NCI-H510A treated with DMSO at 0.1 percent for 48 hours (cell line): Measurements from ENCODE around the gene SACM1L.
"Not testable (repeated sequence)": the region's sequence is repeated elsewhere in the genome, so short reads cannot be mapped to it uniquely, and the experiment has no call there.

ENCODE experiments used
- DNase-seq: peaks from one replicate; lab custom pipeline; 2025; lab: John Stamatoyannopoulos, UW

SACM1L gene

DNA sequence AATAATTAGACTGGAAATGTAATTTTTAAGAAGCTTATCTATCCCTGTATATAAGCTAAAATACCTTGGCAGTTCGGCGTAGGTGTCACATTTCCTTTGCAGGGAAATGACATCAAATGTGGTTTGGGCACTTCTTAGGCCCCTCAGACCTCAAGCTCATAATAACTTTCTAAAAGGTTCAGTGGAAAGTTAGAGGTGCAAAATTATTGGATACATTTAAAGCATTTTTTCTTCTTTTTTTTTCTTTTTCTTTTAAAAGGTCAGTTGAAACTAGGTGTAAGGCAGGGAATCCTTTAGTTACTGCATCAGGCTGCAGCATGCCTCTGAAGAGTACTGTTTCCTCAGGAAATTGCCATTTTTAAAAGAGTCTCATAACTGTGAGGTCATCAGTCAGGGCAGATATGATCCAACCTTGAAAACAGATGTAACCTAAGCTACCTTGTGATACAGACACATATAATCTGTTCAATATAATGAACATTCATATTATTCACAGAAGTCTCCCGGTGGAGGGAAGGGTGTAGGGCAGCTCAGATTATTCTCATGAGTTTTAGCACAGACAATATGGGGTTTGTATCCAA is 4.8 kb downstream of the SACM1L start:
- no peak for DNase-seq

DNA sequence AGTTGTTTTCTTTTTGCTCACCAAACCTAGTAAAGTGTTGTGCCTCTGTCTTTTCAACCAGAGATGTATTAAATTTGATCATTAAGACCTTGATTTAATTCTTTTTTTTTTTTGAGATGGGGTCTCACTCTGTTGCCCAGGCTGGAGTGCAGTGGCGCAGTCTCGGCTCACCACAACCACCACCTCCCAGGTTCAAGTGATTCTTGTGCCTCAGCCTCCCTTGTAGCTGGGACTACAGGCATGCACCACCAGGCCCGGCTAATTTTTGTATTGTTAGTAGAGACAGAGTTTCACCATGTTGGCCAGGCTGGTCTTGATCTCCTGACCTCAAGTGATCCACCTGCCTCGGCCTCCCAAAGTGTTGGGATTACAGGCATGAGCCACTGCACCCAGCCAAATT is 6.0 kb downstream of the SACM1L start:
- not testable (repeated sequence) for DNase-seq

DNA sequence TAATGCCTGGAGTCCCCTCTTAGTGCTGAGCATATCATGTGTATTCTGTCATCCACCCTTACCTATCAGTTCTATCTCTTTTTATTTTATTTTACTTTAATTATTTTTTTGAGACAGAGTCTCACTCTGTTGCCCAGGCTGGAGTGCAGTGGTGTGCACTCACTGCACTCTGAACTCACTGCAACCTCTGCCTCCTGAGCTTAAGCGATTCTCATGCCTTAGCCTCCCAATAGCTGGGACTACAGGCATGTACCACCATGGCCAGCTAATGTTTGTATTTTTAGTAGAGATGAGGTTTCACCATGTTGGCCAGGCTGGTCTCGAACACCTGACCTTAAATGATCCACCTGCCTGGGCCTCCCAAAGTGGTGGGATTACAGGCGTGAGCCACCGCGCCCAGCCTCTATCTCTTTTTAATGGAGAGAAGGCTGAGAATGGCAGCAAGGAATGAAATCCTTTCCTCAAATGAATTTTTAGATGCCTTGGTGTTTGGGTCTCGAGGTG is 11.4 kb downstream of the SACM1L start:
- DNase-seq: no peak

DNA sequence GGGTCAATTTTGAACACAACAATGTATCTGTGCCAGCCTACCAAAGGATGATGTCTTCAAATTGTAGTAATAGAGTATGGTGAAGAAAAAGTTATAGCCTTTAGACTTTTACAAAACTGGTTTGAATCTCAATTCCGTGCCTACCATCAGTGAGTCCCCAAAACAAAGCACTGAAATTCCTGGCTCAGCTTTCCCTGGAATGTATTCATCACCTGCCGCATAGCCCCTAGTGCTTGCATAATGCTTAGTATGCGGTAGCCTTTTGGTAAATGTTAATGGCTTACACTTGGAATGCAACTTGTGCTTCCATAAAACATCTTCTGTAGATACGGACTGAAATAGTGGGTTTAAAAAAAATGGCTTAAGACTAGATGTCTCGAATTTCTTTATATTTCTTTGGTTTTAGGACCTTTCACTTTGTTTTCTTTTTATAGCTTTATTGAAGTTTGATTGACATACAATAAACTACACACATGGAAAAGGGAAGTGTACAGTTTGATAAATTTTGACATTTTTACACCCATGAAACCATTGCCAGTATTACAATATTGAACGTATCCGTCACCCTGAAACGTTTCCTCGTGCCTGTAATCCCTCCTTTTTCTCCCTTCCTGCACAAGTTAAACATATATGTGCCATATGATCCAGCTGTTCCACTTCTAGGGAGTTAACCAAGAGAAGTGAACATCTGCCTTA is 12.1 kb downstream of the SACM1L start:
- no peak for DNase-seq

DNA sequence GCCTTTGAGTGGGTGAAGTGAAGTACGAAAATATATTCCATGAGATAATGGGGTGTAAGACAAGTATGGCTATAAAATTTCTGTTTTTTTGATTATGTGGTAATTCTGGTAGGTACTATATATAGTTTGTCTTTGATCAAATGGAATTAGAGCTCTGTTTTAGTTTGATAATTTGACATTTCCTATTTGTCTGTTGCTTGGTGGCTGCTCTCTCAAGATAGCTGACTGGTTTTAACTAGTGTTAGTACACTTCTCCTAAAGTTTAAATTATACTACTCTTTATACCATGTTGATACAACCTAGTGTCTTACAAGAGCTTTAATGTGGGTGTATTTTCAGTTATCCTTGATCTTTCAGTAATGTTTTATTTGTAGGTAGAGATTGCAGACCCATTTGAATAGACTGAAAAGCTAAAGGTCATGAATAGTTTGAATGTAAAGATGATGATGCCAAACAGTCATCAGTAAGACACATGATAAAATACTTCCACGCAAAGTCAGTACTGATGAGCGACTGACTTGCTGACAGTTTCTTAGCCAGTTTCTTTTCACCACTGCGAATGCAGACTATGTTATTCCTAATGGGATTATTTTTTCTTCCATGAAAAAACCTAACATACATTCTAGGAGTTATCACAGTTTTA is 15.2 kb downstream of the SACM1L start:
- no peak for DNase-seq

DNA sequence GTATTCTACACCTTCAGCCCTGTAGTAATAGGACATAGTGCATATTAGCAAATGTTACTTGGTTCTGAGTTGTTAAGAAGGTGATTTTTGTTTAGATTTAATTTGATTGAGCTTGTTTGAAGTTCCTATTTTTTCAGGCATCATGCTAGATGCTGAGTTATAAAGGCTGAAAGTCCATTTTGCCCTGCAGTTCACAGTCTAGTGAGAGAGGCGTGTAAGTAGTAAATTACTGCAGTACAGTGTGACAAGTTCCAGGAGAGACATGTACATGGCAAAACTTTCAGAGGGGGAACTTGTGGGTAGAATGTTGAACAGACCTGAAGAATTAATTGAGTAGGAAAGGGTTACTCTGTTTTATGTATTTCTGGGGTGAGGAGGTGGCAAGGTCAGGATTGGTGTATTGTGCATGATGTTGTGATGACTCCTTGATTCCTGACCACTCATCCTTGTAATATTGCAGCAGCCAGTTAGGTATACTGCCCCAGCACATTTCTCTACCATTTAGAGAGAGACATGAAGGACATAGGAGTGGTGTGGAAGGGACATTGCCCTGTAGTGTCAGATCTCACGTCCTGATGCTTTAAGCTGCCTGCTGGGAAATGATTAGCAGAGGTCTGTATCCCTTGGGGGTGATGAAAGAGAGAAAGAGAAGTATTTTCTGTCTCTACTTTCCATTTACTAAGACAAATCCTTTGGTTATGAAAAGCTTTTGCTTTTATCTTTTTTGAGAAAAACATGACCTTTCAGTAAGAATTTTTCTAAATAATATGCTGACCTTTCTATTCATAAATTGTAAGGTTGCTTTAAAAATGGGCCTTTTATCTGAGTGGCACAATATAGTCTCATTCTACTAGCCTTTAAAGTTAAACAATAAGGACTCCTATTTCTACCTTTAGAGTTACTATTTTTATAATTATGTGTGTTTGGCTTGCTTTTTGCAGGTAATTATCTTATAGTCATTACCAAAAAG is 16.9 kb downstream of the SACM1L start:
- DNase-seq: no peak

DNA sequence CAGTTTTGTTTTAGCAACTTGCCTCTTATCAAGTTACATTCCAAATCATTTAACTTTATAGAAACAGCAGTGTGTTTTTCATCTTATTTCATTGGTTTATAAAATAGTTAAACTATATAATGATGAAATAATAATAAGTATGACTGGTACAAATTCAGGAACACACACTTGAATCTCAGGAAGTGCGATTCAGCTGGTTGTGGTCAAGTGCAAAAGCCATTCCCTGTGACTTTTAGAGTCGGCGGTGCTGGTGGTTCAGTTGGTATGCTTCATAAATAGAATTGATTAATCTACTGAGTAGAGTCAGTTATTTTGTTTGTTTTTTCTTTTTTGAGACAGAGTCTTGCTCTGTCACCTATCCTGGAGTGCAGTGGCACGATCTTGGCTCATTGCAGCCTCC is 22.7 kb downstream of the SACM1L start:
- no peak for DNase-seq

DNA sequence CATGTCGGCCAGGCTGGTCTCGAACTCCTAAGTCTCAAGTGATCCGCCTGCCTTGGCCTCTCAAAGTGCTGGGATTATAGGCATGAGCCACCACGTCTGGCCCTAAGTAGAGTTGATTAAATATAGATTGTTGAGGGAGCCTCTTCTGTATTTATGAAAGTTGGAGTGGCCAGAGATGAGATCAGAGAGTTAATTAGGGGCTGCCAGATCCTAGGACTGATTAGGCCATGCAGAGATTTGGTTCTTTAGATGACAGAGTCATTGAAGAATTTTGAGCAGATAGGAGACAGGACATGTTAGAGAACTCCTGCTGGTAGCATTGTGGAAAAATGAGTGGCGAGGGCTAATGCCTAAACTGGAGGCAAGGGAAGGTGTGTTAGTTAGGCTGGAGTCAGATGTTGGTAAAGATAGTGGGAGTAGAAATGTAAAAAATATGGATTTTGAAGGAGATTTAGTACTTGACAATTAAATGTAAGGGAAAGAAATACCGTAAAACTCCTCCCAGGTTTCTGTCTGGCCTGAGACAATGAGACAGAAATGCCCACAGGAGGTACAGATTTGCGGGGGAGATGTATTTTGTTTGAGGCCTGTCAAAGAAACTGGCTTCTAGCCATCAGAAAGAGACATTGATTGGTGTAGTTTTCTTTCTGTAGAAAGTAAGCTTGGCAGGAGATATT is 23.4 kb downstream of the SACM1L start:
- DNase-seq: no peak

DNA sequence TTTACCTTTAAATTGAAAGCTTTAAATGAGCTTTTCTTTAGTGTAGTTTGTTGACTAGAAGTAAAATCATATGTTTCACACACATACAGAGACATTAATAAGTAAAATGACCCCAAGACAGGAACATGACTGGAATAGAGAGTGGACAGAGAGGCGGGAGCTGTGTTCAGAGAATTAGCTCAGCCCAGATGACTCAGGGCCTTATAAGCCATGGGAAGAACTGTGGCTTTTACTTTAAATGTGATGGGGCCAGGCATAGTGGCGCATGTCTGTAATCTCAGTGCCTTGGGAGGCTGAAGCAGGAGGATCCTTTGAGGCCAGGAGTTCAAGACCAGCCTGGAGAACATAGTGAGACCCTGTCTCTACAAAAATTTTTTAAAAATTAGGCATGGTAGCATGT is 26.7 kb downstream of the SACM1L start:
- DNase-seq: no peak

DNA sequence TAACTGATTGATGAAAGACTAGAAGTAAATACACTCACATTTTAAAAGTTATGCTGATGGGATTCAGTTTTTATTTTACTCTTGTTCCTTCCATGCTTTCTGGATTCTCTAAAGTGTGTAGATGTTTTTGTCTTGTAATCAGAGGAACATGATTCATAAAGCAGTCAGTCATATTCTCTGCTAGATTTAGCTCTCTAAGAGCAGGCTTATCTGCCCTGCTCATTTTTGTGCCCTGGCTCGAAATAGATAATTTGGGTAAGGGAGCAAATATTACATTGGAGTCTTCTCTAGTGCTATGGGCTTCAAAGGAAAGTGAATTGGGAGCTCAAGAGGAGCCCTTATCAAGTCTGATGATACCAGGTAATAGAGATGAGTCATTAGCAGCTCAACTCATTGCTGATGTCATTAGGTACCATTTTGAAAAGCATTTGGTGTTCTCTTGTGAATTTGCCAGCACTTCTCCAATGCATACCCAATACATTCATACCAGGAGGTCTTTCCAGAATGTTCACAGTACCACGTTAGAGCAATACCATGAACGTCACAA is 27.7 kb downstream of the SACM1L start:
- DNase-seq: no peak

DNA sequence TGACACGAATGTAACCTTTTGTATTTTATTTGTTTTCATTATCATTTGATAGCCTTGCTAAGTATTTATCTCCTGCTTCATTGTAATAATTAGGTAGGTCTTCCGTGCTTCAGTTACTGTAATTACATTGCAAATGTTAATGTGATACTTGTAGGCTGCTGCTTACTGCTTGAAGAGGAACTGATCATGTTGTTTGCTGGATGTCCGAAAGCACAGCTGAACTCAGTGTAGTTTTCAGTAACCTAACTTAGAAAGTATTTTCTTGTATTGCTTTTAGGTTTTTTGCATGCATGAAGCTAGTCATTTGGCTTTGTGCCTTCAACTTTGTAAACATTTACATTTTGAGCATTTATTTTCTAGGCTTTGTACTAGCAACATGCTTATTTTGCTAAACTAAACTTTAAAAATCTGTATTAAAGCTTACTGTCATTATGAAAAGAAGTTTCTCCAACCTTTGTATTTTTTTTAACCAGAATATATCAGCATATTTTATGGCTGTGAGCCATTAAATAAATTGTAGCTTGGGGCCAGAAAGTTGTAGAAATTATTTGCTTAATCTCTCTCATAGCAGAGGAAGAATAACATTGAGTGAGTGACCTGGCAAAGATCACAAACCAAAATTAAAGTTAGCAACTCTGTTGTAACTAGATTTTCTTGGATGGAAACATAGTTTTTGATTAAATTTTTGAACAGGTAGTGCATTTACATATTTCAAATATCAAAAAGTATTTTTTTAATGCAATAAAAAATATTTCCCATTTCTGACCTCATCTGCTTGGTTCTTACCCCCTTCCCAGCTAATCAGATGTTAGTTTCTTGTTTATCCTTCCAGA is 30.7 kb downstream of the SACM1L start:
- DNase-seq: no peak

DNA sequence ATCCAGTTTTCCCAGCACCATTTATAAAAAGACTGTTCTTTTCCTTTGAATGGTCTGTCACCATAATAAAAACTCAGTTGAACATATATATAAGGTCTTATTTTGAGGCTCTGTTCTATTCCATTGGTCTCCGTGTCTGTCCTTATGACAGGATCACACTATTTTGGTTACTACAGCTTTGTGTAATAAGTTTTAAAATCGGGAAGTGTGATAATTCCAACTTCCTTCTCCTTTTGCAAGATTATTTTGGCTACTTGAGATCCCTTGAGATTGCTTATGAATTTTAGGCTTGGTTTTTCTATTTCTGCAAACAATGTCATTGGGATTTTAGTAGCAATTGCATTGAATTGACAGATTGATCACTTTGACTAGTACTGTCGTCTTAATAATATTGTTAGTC is 35.7 kb downstream of the SACM1L start:
- no peak for DNase-seq

DNA sequence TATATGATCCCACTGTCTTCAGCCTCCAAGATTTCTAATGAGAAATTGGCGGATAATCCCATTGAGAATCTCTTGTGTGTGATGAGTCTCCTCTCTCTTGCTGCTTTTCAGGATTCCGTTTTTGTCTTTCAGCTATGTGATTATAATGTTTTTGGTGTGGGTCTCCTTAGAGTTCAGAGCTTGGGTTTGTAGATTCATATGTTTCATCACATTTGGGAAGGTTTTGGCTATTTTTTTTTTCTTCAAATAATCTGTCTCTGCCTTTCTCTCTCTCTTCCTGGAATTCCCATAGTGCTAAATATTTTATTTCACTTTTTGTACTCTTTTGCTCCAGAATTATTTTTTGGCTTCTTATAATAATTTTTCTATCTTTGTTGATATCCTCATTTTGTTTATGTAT is 40.4 kb downstream of the SACM1L start:
- DNase-seq: no peak

DNA sequence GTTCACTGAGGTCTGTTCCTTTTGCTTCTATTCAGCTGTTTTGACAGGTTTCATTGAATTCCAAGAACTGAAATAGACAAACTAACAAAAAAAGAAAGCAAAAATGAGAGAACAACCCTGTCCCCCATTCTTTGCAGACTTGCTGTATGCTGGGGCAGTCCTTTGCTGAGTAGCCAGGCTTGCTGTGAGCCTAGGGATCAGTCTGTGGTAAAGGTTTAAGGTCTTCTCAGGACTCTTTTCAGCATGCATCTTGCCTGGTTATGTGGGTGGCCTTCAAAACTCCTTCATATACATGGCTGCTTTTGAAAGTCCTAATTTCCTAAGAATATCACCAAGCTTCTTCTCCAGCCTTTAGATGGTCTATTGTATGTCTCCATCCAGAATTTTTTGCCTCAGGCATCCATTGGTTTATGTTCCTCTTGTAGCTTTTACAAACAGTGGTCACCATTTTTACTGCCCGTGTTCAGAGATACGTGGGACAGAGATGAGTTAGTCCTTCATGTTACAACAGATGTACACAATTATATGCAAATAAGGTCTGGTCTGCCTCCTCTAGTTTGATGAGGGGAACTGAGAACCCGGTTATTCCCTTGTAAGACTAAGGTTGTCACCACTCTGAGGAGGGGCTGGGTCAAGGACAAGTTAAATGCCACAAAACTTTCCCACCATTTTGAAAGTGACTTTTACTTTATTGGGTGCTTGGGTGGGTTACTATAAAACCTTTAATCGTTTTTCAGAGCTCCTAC is 41.4 kb downstream of the SACM1L start:
- DNase-seq: no peak

DNA sequence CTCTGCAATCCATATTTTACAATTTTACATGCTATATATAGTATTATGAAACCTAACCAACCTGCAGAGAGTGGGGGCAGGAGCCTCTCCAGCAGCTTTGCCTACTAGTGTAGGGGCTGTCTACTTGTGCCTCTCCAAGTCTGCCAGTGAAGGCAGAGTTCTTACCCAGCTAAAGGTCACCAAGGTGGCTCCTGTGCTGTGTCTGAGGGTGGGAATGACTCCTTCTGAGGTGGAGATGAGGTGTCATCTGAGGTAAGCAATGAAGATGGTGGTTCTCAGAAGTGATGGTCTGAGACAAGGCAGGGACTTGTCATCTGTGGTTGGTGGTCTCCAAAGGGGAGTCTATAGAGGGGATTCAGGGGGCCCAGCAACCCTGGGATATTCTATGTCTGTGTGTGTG is 47.5 kb downstream of the SACM1L start:
- DNase-seq: no peak

DNA sequence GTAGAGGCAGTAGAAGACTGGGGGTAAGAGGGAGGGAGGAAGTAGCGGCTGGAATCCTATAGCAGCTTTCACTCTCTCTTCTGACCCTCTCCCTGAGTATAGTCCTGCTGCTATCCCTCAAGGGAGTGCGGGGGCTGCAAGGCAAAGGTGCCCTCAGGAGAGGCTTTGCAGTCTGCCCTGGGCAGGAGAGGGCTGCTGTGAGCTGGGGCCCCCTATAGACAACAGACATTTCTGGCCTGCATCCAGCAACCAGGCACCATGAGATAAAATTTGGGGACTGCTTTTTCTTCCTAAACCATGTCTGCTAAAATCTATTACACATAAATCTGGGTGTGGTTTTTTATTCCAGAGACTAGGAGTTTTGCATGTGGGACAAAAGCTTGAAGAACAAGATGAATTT is 48.0 kb downstream of the SACM1L start:
- DNase-seq: no peak

DNA sequence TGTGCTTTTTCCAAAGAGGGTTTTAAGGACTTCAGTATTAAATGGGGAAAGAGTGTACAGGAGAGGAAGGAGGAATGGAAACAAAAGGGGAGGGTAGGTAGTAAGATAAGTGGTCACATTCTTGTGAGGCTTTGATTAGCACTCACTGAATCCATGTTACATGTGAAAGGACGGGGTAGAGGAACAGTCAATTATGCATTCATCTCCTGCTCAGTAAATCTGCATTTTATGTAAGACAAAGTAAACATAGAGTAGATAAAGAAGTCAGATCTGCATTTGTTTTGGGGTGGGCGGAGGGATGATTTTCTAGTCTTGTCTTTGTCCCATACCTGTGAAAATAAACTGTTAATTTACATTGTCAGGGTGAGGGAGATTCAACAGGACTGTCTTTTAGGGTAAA is 50.8 kb downstream of the SACM1L start:
- no peak for DNase-seq

DNA sequence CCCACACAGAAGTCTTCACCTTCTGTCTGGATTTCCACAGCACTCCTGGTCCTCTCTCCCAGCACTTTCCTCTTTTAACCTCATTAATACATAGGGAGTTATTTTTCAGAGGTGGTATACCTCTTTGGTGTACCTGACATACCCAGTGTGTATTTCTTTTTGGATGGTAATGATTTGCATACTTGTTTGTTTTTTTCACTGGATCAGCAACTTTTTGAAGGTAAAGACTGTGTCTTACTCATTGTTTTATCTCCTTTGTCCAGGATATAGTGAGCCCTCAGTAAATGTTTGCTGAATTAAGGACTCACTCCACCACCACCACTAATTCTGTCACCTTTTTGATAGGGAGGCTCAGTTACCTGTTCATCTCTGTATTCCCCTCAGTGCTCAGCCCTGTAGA is 52.1 kb downstream of the SACM1L start:
- DNase-seq: no peak

DNA sequence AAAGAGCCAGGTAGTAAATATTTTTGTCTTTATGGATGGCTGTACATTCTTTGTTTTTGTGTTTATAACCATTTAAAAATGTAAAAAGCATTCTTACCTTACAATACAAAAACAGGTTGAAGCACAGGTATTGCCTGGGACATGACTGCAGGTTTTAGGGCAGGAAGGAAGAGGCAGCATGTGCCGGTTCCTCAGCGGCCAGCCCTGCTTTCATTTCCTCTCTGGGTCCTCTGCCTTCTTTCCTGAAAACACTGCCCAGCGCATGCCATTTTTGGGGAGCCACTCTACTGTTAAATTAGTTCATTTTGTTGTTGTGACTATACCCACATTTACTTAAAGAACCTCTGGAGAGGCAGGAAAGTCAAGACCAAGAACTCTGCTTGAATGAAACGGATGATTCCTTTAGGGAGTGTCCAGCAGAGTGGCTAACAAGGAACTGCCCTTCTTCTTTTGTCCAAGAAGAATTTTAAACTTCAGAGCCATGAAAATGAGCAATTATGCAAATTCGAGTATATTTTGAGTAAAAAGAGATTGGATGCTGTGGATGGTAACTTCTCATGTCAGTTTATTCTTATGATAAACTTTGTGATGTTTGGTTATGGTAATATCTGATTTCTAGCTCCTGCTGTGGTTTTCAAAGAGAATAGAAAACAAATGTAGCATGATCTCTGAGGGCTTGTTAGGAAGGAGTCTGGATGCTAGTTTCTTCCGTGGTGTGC is 52.7 kb downstream of the SACM1L start:
- no peak for DNase-seq
